Kidney (tissue), 14 donors: ENCODE measurements around the gene CLDN16. TPM values are rescaled to one million over a fixed set of nuclear protein-coding genes. Genes with fewer than 3 reads are reported as not detected.

Experiments used
- DNase-seq, 5 donors: peaks; one replicate each; pipeline ENCODE4 v3.0.0-alpha.2; 2013 to 2020
- FAIRE-seq: peaks from 2 replicates; lab custom pipeline; 2012; peaks lifted over from hg19 to GRCh38; lab: Jason Lieb, UNC
- H3K27ac ChIP-seq, 2 donors: one replicate each; pipeline ENCODE4 v1.7.0; 2013; ENCODE audit warnings: low read depth in 2 of 2, low read length in 2 of 2, inconsistent platforms in 1 of 2
- H3K27me3 ChIP-seq: one replicate; pipeline ENCODE4 v1.7.1; 2013; ENCODE audit warnings: low read length, inconsistent platforms; ENCODE audit not compliant: control insufficient read depth, insufficient read depth
- H3K36me3 ChIP-seq, 3 donors: one replicate each; pipeline versions ENCODE4 v1.7.0 to v1.7.1; 2013; ENCODE audit warnings: low read length in 3 of 3, control low read depth in 1 of 3, inconsistent platforms in 1 of 3; ENCODE audit not compliant: insufficient read depth in 3 of 3, control insufficient read depth in 2 of 3
- H3K4me1 ChIP-seq, 3 donors: one replicate each; pipeline versions ENCODE4 v1.7.0 to v1.7.1; 2013; ENCODE audit warnings: low read length in 3 of 3, inconsistent platforms in 1 of 3, low read depth in 1 of 3; ENCODE audit not compliant: control insufficient read depth in 2 of 3, insufficient read depth in 2 of 3
- H3K4me3 ChIP-seq, 3 donors: one replicate each; pipeline versions ENCODE4 v1.7.0 to v1.8.1; 2013; ENCODE audit warnings: low read length in 3 of 3, control low read depth in 1 of 3, inconsistent platforms in 1 of 3
- H3K9ac ChIP-seq, 3 donors: one replicate each; pipeline versions ENCODE4 v1.7.0 to v1.7.1; 2013; ENCODE audit warnings: low read length in 3 of 3, control low read depth in 1 of 3, inconsistent platforms in 1 of 3
- H3K9me3 ChIP-seq, 3 donors: one replicate each; pipeline versions ENCODE4 v1.7.0 to v1.7.1; 2013; ENCODE audit warnings: low read length in 3 of 3, control low read depth in 1 of 3, inconsistent platforms in 1 of 3; ENCODE audit not compliant: control insufficient read depth in 2 of 3, insufficient read depth in 1 of 3
- intact Hi-C: fragments of 100-400 bp; cut with DNase I; formaldehyde crosslinking; loops from one replicate; pipeline ENCODE4 v1.11.1; 2022
- polyA plus RNA-seq: library from polyadenylated mRNA; stranded (reverse); fragments of 350-450 nt; fragmentation: Illumina TruSeq; extraction: RNeasy Lipid Tissue Mini Kit (QIAGEN cat#74804); gene quantifications from one replicate; pipeline ENCODE4 v1.2.3, GENCODE V29; 2014; ENCODE audit warnings: low read depth, low replicate concordance; ENCODE audit not compliant: insufficient read depth
- total RNA-seq: library from RNA; stranded (reverse); fragmentation: NEBNext Ultra II Directional; extraction: Animal tissue kit (Norgen Biotek cat#: 25700); gene quantifications from one replicate; pipeline ENCODE4 v1.2.1, GENCODE V29; 2021
- TF ChIP-seq, protein P1 (sequence below): IDR thresholded peaks from 3 replicates; pipeline ENCODE4 v1.5.1; 2012; ENCODE audit warnings: mild to moderate bottlenecking, moderate library complexity, borderline replicate concordance; ENCODE audit not compliant: insufficient read depth; ENCODE audit errors: extremely low read depth
- donor health status: control.
- donor health status: control.
- donor health status: control.
- donor health status: control.
- donor health status: control.
- donor health status: DM: yes; HTN: yes; CAD: no.
- donor health status: Normal renal cell carcinoma (clear cell type).

The CLDN16 gene
- total and polyA plus RNA-seq, 2 donors from 2014 or later = 27.3 to 28.4 TPM

DNA sequence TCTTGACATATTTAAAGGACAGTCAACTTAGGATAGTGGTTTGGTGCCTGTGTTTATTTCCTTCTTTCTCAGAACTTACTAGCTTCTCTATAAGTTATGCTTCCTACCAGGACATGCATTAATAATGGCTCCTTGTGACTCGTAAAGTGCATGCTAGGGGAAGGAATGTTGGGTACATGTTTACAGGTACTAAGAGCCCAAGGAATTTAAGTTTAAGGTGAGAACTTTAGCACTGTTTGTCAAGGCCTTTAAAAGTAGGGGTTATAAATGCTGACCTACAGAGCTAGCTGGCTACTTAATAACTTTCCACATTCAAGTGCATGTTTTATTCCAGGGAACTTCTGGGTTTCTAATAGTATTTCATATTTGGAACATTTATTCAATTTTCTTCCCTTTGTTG lies 61.8 kb downstream of the CLDN16 start, which contains the start of gene TMEM207:
Gene TMEM207, minus strand, starts transcription at position 101 of the 400 bp plus-strand sequence. Its CDS starts 92 bp downstream, at position 9.
- Histone ChIP-seq H3K4me3 (peak within 1 kb of the TSS in 1 of 3 donors; percentile 2), H3K36me3 (no peaks in the 10 kb centered on the region), H3K27me3 (peaks cover 2% of the 10 kb centered on the region), H3K4me1 (peaks cover 0 to 4% (median 0%) of the 10 kb centered on the region in 3 donors), H3K9me3 (no peaks in the 10 kb centered on the region), H3K9ac (no peak within 1 kb of the TSS), H3K27ac (no peak within 1 kb of the TSS)
- intact Hi-C loops = no loop called here
- DNase-seq (no peak), FAIRE-seq (no peak)
- TF ChIP-seq, protein P1, sequence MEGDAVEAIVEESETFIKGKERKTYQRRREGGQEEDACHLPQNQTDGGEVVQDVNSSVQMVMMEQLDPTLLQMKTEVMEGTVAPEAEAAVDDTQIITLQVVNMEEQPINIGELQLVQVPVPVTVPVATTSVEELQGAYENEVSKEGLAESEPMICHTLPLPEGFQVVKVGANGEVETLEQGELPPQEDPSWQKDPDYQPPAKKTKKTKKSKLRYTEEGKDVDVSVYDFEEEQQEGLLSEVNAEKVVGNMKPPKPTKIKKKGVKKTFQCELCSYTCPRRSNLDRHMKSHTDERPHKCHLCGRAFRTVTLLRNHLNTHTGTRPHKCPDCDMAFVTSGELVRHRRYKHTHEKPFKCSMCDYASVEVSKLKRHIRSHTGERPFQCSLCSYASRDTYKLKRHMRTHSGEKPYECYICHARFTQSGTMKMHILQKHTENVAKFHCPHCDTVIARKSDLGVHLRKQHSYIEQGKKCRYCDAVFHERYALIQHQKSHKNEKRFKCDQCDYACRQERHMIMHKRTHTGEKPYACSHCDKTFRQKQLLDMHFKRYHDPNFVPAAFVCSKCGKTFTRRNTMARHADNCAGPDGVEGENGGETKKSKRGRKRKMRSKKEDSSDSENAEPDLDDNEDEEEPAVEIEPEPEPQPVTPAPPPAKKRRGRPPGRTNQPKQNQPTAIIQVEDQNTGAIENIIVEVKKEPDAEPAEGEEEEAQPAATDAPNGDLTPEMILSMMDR = no peak

DNA sequence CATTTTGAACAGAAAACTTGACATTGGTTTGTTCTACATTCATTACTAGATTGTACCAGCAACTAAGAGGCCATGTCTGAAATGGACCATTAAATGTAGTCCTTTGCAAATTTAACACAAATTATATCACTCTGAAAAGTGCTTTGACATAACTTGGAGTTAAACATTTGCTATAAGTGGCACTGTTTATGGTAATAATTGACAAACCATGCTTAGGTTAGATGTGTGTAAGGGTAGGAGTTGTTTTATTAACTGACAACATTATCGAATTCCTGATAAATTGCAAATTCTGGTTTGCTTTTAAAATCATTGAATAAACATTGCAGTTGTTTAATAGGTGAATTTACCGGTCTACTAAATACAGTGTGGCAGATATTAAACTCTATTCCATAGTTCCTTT lies 67.9 kb downstream of the CLDN16 start:
- no peaks in the 10 kb centered on the region for H3K36me3 ChIP-seq
- H3K9ac ChIP-seq = no peak overlapping the region
- H3K27ac ChIP-seq = no peak overlapping the region
- intact Hi-C loops = no loop called here
- TF ChIP-seq, protein P1 = no peak
- FAIRE-seq (peak; percentile 46), DNase-seq (peak in 2 of 5 donors; percentile 57 to 67)
- H3K9me3 ChIP-seq = no peaks in the 10 kb centered on the region
- peaks cover 2% of the 10 kb centered on the region for H3K27me3 ChIP-seq
- H3K4me1 ChIP-seq = no peaks in the 10 kb centered on the region
- no peak overlapping the region for H3K4me3 ChIP-seq

DNA sequence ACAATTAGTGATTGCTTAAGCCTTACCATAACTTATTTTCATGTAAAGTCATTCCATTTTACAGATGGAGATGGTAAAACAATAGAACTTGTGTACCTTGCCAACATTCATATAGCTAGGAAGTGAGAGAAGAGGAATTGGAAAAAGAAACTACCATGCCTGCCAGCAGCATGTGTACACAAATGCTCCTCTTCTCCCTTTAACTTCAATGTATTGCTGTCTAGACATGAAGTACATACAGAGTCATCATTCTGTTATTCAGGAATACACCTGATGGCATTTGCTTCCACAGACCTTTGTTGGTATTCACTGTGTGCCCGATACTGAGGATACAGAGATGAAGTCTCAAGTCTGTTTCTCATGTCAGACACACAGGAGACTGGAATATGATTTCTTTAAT lies 68.8 kb downstream of the CLDN16 start:
- Histone ChIP-seq H3K27ac (no peak overlapping the region), H3K36me3 (no peaks in the 10 kb centered on the region), H3K27me3 (peaks cover 2% of the 10 kb centered on the region), H3K4me1 (no peaks in the 10 kb centered on the region), H3K9me3 (no peaks in the 10 kb centered on the region), H3K9ac (no peak overlapping the region), H3K4me3 (no peak overlapping the region)
- DNase-seq (no peak), FAIRE-seq (no peak)
- intact Hi-C loops = no loop called here
- TF ChIP-seq, protein P1 = no peak

DNA sequence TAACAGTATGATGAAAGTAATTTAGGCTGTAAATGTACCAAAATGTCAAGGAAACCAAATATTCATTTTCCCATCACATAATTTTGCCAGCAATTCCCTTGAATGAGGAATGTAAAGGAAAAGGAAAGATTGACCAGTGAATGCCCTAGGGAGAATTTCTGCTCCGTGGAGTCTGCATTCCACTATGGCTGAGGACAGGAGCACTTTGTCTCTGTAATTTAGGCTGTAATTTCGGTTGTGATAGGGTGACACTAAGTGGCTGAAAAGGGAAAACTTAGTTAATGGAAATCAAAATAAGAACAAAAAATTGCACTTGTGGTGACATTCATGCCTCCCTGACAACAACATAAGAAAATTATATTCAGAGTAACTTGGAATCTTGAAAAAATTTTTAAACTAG lies 70.1 kb downstream of the CLDN16 start:
- peaks cover 2% of the 10 kb centered on the region for H3K27me3 ChIP-seq
- no peaks in the 10 kb centered on the region for H3K4me1 ChIP-seq
- no peak for FAIRE-seq
- no peak overlapping the region for H3K9ac ChIP-seq
- TF ChIP-seq, protein P1 = peak; percentile 4
- no peaks in the 10 kb centered on the region for H3K36me3 ChIP-seq
- H3K9me3 ChIP-seq = no peaks in the 10 kb centered on the region
- peak overlapping the region in 1 of 3 donors; percentile 16 for H3K4me3 ChIP-seq
- no peak overlapping the region for H3K27ac ChIP-seq
- DNase-seq = peak in 2 of 5 donors; percentile 37 to 55
- intact Hi-C loops = no loop called here
